Limb (tissue), 2 donors: ENCODE measurements around the gene GPBAR1.

Experiments
- DNase-seq, 2 donors: peaks; one replicate each; pipeline ENCODE4 v3.0.0-alpha.2; 2016; ENCODE audit errors: extremely low spot score in 2 of 2

GPBAR1 gene

DNA sequence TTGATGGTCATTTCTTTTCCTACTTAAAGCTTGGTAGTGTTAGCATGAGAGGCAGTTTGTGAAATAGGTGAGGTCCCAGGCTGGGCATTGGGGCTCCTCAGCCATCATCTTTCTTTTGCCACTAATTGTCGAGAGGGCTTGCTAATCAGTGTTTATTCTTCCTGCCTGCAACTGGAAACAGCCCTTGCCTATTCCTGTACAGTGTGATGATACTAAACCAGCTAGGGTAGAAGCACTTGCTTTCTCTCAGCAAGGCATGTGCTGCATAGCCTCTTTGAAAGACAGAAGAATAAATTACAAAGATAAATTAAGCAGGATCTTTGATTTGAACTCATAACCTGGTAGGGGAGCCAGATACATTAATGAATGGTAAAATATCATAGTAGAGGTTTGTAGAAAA, 16.6 kb upstream of the GPBAR1 start:
- no peak for DNase-seq

DNA sequence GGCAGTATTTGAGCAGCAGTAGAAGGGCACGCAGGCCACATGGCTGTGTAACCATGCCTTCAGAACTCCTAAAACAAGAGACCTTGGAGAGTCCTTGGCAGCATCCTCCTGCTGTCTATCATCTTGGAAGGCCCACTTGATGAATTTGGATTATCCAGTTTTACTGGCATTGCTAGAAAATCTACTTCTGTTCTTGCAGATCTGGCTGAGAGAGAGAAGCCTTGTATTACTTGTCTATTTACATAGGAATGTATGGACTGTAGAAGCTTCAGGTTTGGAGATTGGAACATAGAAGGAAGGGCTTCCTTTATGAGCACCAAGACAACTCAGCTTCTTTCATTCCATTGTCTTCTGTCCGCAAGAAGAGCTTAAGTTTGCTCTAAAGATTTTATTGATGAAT, 16.1 kb upstream of the GPBAR1 start:
- no peak for DNase-seq

GRCh38 chr2:218245214-218245613, 15.6 kb upstream of the GPBAR1 start:
- DNase-seq: no peak

GRCh38 chr2:218249691-218250090, 11.1 kb upstream of the GPBAR1 start:
- no peak for DNase-seq

GRCh38 chr2:218252509-218253231, 8.1 kb upstream of the GPBAR1 start:
- DNase-seq: no peak

DNA sequence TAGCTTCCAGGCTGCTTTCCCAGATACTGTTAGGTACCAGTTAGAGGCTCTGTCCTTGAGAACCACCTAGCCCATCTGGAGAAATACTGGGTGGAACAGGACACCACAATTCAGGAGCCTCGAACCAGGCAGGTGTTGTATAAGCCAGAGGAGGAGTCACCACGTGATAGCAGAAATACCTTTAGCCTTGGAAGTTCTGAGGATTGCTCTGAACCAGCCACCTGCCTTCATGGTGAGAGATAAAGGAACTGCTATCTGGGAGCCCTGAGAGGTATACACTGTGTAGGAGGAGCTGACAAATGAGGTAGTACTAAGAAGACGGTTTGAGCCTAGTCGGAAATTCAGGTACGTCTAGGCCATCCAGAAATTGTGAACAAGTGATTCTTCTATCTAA, 7.6 kb upstream of the GPBAR1 start:
- DNase-seq: no peak

DNA sequence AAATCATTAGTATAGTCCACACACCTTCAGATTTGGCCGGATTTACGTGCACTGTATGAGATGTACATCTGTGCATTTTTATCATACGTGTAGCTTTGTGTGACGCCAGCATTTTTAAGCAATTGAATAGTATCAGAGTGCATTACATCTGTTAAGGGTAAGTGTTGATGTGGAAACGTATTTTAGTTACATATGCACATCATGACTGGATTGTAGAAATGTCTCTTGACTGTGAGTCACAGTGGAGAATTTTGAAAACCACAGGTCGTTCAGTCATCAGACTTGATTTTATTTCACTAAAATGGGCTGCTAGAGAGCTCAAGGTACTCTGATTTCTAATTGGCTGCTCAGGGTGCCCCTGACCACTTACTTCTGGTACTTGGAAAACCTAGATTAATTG, 5.4 kb upstream of the GPBAR1 start:
- no peak for DNase-seq

DNA sequence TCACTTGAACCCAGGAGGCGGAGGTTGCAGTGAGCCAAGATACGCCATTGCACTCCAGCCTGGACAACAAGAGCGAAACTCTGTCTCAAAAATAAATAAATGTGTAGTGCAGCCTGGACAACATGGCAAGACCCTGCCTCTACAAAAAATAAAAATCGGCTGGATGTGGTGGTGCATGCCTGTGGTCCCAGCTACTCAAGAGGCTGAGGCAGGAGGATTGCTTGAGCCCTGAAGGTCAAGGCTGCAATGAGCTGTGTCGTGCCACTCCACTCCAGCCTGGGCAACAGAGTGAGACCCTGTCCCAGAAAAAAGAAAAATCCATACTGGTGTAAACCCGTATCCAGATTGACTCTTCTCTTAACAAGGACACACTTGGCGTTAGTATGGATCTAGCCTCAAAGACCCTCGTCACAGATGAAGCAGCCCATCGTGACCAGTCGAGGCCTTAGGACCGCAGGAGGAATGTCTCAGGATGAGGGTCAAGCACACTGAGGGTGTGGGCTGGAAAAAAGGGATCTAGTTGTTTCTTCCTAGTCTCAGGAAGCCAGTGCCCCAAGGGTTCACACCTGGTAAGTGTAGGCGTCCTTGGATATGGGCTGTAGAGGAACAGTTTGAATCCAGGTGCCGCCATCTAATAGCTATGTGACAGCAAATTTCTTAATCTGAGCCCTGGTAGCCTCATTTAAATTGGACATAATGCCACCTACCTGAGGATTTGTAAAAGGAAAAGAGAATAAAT, 4.0 kb upstream of the GPBAR1 start:
- no peak for DNase-seq

DNA sequence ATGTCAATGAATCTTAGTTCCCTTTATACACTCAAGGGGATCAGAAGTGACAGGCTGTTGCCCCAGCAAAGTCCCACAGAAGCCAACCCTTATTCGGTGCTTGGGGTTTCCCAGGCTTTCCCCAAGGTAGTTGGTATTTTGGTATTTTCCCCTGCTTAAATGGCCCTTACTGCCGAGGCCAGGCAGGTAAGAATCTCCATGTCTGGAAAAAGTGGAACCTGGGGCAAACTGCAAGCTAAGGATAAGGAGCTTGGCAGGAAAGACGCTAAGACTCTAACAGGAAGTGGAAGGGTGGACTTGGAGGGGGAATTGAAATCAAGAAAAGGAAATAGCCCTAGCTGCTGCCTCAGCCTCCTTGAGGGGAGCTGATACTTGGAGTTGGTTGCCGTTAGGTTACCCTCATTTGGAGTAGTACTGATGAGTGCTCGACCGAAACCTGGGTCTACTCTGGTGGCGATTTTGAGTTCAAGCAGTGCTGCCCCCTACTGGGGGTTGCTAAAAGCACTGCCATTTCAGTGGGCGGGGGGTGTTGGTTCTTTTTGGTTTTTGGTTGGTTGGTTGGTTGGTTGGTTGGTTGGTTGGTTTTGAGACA, 3.3 kb upstream of the GPBAR1 start:
- DNase-seq: no peak

GRCh38 chr2:218259099-218259961, 1.5 kb upstream of the GPBAR1 start:
- DNase-seq: no peak

DNA sequence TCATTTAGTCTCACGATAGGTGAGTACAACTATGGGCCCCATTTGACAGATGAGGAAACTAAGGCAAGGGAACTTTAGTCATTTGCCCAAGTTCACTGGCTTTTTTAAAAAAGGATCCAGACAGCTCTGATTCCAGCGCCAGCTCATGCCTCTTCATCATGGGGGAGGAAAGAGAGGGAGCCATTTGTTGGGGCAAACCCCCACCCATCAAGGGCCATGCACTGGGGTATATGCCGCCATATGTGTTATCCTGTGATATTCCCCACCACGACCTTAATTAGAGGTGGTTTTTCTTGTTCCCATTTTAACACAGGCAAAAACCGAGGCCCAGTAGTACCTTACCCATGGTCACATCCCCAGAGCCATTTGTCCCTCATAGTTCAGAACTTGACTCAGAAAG, 649 bp upstream of the GPBAR1 start:
- DNase-seq: no peak

GRCh38 chr2:218261423-218262236, 815 bp downstream of the GPBAR1 start:
- DNase-seq: no peak

DNA sequence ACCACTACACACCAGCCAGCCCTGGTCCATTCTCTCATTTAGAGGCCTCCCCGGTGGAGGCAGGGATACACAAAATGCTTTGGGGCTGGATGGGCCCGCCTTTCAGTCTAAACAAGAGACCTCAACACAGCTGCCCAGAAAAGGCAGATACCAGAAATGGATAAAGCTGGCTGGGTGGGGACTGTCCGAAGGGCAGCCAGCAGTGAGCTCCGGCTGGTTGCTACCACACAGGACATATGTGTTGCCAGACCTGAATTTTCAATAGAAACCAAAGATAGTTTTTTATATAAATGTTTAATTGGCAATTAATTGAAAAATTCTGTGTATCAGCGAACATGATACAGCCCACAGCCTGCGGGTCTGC, 1.4 kb downstream of the GPBAR1 start:
- no peak for DNase-seq

GRCh38 chr2:218262631-218263586, 2.1 kb downstream of the GPBAR1 start:
- no peak for DNase-seq

GRCh38 chr2:218263817-218264641, 3.2 kb downstream of the GPBAR1 start:
- DNase-seq: no peak

DNA sequence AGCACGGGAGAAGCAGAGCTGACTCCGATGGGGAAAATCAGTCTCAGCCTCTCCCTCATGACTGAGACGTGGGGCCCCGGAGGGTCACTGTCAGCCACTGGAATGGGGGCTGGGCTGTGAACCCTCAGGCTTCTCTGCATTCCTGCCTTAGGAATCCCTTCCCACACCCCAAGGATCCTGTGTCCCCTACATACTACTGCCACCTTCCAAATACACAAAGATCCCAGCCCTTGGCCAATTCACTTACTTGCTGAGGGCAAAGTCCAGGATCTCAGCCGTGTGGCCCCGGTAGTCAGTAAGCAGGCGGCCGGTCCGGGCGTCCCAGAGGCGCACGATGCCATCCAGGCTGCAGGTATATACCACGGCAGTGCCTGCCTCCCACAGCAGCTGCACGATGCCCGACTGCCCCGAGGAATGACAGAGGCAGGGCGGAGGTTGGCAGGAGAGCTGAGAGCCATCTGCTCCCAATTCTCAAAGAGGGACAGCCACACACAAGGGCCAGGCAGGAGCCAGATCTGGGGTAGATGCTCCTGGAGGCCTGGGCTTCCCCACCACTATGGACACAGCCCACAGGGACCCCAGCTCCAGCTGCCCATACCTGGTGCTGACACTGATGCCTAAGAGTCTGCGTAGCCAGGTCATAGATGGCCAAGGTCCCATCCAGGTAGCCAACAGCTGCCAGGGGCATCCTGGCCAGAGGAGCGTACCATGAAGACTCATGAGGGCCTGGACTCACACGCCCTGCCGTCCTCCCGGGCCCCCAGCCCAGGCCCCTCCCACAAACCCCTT, 4.2 kb downstream of the GPBAR1 start:
- no peak for DNase-seq

GRCh38 chr2:218265626-218266025, 4.8 kb downstream of the GPBAR1 start:
- DNase-seq: no peak

DNA sequence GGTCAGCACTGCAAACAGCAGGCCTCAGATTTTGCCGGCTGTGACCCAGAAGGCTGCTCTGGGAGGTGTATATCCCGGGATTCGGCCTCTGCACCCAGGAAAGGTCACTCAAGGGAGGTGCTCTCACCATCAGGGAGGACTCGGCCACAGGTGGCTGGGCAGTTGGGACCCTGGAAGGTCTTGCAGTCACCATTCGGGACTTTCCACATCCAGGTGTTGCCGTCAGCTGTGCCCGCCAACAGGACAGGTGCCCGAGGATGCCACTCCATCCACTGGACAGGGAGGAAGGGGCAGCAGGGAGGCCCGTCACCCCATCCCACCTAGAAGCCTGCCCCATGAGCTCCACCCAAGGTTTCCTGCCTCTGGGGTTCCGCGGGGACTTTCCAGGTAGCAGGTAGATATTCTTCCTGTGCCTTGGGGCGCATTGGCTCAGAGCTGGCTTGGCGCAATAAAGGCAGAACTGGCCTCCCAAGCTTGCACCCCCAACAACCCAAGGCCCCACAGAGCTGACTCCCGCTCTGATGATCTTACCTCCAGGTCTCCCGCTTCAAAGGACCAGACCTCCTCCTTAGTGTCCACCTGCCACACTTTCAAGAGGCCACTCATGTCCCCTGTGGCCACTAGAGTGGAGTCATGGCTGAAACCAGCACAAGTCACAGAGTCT, 5.6 kb downstream of the GPBAR1 start:
- DNase-seq: no peak
